HG02610 (cell line): ENCODE data around the gene CAPZA1.

ENCODE experiments used
- ATAC-seq: cut with Tn5 transposase; IDR thresholded peaks from one replicate; pipeline ENCODE4 v1.9.1; 2021; ENCODE audit warnings: mild to moderate bottlenecking, moderate library complexity; ENCODE audit not compliant: unreplicated experiment

Gene CAPZA1

DNA sequence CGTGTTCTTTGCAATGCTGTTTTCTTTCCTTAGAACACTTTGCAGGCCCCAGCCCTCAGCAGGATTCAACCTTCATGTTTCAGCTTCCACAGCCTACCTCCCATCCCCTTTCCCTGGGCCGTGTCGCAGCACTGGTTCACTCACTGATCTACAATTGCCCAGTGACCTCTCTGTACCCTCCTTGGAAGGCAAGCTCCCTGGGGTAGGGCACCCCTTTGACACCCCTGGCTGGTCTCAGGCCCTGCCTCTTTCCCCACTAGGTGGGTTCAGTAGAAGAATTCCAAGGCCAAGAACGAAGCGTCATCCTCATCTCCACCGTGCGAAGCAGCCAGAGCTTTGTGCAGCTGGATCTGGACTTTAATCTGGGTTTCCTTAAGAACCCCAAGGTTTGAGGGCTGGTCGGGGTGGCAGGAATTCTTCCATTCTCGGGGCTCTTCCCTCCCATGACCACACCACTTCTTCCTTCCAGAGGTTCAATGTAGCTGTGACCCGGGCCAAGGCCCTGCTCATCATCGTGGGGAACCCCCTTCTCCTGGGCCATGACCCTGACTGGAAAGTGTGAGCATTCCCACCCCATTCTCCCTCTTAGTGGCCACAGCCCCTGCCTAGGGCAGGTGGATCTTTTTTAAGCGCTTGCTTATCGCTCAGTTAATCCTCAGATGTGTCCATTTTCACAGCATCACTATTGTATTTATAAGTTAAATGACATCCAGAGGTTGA is 80.0 kb downstream of the CAPZA1 start:
- no peak for ATAC-seq

DNA sequence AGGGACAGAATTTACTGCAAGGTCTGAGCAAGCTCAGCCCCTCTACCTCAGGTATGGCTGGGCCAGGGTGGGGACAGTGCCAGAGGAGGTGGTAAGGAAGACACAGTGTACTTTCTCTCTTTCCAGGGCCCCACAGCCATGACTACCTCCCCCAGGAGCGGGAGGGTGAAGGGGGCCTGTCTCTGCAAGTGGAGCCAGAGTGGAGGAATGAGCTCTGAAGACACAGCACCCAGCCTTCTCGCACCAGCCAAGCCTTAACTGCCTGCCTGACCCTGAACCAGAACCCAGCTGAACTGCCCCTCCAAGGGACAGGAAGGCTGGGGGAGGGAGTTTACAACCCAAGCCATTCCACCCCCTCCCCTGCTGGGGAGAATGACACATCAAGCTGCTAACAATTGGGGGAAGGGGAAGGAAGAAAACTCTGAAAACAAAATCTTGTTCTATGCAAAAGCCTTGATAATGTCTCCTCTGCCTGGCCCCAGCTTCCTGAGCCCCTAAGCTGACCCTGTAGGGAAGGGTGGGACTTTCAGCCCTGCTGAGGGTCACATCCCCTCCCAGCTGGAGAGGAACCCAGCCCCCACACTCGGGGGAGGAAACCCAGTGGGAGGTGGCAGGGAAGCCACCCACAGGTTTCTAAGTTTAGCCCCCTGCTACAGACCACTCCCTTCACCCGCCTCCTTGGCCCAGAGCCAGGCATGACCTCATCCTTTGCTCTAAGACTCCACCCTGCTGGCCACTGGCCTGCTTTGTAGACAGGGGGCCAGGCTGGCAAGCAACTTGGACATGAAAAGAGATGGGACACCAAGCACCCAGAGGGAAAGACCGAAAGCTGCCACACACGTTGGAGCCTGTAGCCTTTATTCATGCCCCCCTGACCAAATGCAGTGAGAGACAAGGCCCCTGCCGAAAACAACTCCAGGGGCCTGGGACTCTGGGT is 80.9 kb downstream of the CAPZA1 start:
- ATAC-seq: peak; percentile 34

DNA sequence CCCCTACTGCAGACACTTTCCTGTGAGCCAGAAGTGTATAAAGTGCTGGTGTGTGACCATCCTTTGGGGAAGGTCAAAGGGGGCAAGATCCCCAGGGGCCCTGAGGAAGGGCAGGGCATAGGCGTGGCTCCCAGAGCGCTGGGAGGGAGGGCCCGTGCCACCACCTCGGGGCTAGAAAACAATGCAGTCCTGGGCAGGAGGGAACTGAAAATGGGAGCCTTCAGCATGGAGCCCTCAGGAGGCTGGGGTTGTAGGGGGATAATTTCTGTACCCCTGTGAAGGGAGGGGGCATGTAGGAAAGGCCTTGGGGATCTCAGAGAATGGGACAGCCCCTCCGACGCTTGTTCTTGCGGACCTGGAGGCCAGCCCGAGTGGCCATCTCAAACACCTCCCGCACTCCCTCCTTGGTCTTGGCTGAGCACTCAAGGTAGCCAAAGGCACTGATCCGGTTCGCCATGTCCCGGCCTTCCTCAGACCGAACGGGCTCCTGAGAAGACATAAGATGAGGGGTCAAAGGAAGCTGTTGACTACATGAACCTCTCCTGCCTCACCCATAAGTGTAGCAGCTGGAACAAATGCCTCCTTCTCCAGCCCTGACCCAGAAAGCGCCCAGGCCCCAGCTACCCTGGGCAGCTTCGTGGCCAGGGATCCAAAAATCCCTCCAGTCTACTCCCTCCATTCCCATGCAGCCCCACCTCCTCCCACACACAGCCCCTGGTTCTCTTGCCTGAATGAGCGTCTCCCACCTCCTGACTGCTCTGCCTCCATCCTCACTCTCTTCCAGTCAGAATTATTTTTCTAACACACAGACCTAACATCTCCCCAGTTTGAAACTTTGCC is 81.8 kb downstream of the CAPZA1 start:
- ATAC-seq: no peak

DNA sequence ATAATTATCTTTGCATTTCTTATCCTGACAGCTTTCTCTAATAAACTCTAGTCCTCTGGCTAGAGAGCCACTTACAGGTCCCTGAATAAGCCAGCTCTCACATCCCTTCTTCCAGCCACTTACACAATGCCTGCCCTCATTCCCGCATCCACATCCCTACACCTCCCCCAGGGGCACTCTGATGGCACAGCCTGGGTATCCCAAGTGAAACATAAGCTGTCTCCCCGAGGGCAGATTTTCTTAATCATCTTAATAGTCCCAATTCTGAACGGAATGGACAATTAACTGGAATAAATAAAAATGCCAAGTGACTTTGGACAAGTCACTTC is 82.4 kb downstream of the CAPZA1 start:
- ATAC-seq: no peak

DNA sequence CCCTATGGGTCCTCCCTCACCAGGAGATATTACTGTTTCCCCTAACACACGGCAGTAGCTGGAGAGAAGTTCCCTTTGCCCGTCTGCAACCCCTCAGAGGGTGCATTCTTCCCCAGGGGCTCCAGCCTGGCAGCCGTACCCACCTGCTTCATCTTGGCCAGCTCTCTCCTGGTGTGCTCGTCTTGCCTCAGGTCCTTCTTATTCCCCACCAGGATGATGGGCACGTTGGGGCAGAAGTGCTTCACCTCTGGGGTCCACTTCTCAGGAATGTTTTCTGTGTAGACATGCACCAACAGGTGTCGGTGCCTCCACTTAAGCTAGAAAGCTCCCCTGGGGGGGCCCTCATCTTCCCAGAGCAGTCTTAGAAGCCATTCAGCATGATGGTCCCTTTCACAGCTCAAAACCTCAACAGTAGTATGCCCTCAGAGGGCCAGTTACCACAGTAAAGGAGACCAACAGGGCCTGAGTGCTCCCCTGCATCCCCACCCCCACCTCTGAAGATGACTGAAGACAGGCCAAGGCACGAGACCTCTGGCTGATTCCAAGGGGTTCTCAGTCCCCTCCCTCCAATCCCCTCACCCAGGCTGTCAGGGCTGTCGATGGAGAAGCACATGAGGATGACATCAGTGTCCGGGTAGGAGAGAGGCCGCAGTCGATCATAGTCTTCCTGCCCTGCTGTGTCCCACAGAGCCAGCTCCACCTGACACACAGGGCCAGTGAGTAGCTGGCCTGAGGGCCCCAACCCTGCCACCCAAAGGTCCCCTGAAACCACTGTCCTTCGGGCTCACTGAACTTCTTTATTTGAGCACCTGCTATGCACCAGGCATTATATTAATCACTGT is 83.0 kb downstream of the CAPZA1 start:
- ATAC-seq: no peak

DNA sequence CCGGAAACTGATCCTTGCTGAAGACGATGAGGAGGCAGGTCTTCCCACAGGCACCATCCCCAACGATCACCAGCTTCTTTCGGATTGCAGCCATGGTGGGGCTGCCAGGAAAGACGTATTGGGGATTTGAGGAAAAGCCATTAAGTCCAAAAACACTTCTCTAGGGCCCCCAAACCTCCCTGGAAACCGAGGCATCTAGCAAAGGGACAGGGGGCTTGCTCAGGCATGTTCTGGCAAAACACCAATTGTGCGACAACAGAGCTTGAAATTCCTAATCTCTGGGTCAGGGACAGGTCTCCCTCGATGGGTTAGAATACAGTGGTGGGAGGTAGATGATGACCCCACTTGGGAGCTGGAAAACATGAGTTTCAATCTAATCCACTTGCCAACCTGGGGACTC is 84.1 kb downstream of the CAPZA1 start:
- no peak for ATAC-seq

DNA sequence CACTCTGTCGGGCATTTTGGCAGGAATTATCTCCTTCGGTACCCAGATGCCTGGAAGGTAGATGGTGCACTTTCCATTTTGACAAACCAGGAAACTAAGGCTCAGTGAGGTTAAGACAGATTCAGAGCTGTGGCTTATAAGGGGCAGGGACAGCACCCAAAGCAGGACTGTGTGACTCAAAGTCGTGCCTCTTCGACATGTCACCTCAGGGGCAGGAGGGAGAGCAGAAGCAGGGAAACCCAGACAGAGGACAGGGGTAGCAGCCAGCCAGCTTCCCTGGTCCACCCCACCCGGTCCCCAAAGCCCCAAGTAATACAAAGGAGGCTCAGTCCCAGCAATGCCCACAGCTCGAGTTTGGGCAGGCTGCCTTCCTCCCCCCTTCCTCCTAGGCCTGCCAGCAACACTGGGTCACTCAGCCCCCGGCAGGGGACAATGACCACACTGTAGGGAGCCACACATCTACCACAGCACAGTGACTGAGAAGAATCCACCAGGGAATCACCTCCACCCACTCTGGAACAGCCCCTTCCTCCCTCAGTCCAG is 84.8 kb downstream of the CAPZA1 start:
- no peak for ATAC-seq

DNA sequence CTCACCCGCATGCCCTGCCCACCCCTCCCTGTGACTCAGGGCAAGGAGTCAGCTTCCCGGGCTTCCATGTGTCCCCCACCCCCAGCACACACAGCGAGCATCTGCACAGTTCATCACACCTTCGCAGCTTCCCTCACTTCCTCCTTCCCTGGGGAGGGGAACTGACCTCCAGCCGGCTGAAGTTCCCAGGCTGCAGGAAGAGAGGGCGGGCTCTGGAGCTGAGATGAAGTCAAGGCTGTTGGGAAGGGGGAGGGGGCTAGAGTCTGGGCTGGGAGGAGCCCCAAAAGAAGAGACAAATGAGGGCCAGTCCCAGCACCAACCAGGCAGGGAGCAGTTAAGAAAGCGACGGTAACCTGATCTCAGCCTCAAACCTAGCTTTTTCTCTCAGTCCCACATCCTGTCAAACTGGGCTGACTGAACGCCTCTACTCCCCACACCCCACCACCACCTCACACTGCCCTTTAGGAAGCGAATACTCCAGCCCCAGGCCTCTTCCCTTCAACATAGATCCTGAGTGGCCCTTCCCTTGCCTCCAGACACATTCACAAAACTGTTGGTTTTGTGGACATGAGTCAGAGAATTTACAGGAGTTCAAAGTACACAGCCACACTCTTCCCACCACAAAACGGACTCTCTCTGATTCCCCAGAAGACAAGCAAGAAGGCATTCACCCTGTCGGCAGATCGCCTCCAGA is 85.4 kb downstream of the CAPZA1 start:
- ATAC-seq: peak; percentile 67

DNA sequence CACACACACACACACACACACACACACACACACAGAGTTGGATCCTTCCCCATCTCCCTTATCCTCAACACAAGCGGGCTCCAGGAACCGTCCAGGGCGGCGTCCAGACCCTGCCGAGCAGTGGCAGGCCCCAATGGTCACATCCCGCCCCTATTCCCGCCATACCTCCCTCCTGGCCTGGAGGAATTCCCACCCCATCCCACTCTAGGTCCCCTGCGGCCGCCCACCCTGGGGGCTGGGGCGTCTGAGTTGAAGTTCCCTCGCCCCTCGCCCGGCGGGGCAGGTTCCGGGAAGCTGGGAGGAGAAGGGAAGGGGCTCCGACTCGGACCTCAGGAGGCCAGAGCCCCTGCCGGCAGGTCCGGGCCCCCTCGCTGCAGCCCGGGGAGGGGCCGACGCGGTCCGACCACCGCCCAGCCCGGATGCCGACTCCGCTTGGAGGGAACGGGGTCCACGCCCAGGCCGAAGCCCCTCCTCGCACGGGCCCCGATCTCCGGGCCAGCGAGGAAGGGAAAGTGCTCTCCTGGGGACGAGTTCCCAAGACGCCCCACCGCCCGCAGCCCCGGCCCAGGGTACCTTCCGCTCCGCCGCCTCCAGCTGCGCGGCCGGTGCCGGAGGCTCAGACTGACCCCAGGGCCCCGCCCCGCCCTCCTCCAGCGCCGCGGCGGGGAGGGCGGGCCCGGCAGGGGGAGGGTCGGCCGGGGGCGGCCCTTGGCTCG is 87.0 kb downstream of the CAPZA1 start, which contains the start of gene RHOC:
Gene RHOC (minus strand): TSS at position 623 of the 716 bp plus-strand sequence. CDS start 3,328 bp downstream, outside the sequence.
- peak; percentile 54 for ATAC-seq

DNA sequence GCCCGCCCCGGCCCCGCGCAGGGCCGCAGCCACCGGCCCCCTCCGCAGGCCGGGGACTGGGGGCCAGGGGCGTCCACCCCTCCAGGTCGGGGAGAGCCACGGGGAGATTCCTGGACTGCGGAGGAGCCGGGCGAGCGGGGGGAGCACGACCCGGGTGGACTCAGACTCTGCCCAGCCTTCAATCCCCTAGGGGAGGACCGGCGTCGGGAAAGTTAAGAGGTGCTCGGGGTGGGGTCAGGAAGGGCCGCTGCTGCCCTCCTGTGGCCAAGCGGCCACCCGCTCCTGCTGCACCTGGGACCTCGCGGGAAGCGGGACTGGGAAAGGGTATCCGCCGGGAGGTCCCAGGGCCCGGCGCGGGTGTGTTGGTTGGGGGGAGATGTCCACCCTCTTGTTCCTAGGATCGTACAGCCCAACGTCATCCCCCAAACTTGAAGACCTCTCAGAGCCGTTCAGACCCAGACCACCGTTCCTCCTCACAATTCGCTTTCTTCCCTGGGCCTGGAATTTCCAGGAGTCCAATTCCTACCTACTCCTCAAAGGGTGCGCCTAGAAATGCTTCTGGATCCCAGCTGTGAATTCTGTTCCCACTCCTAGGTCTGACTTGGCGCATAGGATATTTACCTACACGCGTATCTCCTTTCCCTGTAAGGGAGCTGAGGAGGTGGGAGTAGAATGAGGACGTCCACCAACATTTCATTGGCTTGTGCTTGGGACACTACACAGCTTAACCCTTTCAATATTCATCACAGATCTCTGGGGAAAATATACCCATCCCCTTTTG is 87.8 kb downstream of the CAPZA1 start:
- ATAC-seq: peak; percentile 57

DNA sequence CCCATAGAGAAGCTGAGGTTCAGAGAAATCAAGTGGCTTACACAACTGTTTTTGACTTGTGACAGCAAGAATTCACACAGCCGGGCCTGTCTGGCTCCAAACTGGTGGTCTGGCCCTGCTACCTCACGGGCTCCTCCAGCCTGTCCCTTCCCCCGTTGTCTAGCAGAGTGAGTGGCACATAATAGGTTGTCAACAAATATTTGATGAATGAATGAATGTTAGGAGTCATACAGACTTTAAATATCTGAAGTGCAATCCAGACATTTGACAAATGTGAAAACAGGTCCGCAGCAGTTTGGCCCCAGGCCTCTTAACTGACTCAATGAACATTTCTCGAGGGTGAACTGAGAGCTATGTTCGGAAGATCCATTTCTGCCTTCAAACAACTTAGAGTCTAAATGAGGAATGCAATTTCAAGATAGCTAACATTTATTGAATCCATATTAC is 88.4 kb downstream of the CAPZA1 start:
- no peak for ATAC-seq

DNA sequence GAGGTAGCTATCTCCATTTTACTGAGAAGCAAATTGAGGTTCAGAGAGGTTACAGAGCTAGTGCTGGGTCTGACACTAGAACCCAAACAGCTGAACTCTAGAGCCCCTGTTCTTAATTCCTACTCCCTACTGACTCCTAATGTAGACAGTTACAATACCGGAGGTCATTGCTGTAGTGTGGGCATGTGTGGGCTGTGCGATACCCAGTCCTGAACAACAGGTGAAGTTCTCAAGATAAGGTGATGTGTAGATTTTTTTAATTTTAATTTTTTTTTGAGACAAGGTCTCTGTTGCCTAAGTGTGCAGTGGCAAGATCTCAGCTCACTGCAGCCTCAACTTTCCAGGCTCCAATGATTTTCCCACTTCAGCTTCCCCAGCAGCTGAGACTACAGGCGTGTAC is 88.9 kb downstream of the CAPZA1 start:
- ATAC-seq: no peak

DNA sequence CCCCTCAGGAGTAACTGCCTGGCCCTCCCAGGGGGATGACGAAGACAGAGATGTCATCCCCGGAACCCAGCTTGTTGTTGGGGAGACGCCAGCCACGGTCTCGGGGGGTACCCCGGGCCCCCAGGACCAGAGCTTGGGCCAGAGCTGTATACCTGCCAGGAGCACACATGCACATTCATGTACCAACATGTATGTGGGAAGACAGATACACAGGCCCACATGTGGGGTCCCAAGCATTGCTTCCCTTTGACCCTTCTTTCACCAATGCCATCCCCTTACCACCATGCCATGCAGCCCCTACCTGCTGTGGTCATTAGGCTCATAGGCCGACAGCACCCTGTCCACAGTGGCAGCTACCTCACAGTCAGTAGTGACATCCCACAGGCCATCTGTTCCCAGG is 90.5 kb downstream of the CAPZA1 start:
- ATAC-seq: no peak

DNA sequence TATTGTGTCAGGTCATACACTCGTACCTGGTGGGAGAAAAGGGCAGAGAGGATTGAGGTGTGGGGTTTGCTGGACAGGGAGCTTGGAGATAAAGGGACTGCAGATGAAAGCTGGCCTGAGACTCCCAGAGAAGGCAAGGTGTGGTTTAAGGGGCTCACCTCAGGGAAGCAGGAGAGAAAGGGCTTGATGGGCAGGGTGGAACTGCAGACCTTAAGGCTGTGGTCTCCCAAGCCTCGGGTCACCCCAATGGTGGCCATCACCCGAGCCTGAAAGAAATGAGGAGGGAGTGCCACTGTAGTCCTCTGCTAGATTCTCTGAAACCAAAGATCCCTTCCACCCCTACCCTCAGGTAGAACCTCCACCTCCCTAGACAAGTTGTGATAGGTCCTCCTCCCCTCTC is 91.0 kb downstream of the CAPZA1 start:
- ATAC-seq: no peak

DNA sequence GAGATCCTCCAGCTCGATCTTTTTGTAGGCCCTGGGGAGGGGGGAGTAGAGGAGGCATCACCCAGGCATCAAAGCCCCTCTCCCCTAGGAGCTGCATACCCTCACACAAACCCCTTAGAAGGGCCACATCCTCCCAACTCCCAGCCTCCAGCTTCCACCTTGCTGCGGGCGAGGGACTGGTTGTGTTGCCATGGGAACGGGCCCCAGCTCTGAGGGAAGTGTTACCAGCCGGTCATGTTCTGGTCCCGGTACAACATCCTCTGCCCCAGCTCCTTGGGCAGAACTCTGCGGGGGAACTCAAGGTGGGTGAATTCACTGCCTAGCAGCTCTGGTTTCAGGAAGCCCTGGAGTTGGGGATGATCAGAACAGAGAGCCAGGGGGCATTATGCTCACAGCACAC is 91.4 kb downstream of the CAPZA1 start:
- no peak for ATAC-seq

DNA sequence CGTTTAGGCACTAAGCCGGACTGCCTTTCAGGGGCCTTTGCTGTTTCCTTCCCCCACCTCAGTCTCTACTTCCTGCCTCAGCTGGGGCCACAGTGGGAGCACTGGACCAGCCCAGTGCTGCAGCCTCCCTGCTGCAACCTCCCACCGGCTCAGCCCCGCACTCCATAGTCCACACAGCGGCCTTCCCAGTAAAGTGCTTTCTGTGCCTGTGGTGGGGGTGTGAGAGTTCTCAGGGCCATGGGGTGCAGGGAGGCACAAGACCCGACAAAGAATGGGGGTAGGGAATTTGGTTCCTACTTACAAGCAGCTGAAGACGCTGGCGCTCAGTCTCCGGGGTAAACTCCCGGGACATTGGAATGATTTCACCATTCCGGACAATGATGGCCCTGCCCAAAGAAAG is 92.0 kb downstream of the CAPZA1 start:
- no peak for ATAC-seq

DNA sequence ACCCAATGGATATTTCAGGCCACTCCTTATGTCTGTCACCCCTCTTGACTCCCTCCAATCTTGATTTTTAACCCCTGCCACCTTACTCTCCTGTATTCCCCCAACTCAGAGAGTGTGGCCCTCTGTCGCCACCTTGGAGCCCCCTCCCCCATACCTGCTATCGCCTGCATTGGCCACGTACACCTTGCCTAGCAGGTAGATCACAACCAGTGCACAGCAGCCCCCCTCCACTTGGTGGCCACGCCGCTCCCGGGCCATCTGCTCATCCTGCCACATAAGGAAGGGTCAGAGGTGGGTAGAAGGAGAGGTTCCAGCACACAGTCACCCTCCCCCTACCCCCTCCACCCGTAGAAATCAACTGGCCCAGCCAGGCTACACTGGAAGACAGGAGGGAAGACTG is 92.6 kb downstream of the CAPZA1 start:
- no peak for ATAC-seq

DNA sequence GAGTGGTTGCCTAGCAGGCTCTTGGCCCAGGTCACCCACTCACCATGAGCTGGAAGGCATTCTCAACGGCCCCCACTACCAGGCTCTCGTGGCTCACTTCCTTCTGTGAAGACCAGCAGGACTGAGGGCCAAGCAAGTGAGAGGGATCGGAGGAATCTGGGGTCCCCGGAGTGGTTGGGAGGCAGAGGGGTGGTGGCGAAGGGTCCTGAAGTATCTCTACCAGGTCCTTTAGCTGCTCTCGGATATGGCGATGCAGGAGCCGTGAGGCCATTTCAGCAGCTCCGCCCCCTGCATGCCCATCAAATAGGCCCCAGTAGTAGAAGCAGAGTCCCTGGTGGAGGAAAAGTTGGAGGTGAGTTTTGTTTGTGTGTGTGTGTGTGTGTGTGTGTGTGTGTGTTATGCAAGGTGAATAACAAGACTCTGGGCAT is 93.1 kb downstream of the CAPZA1 start:
- no peak for ATAC-seq
